ENCODE measurements around the gene HSPG2.

Gene HSPG2

DNA sequence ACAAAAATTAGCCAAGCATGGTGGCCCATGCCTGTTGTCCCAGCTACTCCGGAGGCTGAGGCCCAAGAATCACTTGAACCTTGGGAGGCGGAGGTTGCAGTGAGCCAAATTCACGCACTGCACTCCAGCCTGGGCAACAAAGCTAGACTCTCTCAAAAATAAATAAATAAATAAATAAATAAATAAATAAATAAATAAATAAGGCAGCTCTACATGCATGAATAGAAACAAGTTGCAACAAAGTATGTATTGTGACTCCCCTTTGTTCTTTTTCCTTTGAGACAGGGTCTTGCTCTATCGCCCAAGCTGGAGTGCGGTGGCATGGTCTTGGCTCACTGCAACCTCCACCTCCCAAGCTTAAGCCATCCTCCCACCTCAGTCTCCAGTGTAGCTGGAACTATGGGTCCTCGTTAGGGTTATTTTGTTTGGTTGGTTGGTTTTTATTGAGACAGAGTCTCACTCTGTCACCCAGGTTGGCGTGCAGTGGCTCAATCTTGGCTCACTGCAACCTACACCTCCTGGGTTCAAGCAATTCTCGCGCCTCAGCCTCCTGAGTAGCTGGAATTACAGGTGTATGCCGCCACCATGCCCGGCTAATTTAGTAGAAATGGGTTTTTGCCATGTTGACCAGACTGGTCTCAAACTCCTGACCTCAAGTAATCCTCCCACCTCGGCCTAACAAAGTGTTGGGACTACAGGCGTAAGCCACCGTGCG is 162.1 kb downstream of the HSPG2 start:
- no peak overlapping the region for H2BK12ac ChIP-seq (ENCODE audit: low read length)
- H3K4ac ChIP-seq (ENCODE audit: low read depth, low read length): peak overlapping the region; percentile 65
- H3K79me2 ChIP-seq (ENCODE audit: control insufficient read depth, insufficient read depth, low read length, poor library complexity): peaks cover 16% of the 10 kb centered on the region
- no peaks in the 10 kb centered on the region for H3K4me1 ChIP-seq (ENCODE audit: control insufficient read depth in 1 of 2, insufficient read depth in 2 of 2, low read length in 2 of 2)
- H4K8ac ChIP-seq (ENCODE audit: low read depth, low read length): no peak overlapping the region
- H4K91ac ChIP-seq (ENCODE audit: low read depth, low read length): no peak overlapping the region
- H3K9ac ChIP-seq (ENCODE audit: low read length): no peak overlapping the region
- H4K12ac ChIP-seq (ENCODE audit: low read depth, low read length): no peak overlapping the region
- H2BK120ac ChIP-seq (ENCODE audit: insufficient read depth, low read length, poor library complexity): no peak overlapping the region
- no peak overlapping the region for H3K23ac ChIP-seq (ENCODE audit: low read length)
- no peaks in the 10 kb centered on the region for H3K9me3 ChIP-seq (ENCODE audit: insufficient read depth, low read depth, low read length)
- no peak overlapping the region for H3K4me2 ChIP-seq (ENCODE audit: low read length)
- no peak overlapping the region for H3K18ac ChIP-seq (ENCODE audit: low read length)
- no peak for DNase-seq
- no CpG with 5 or more reads among the region's 15 CpGs for WGBS (ENCODE audit: extremely low coverage, insufficient coverage, insufficient read length)
- H3K79me1 ChIP-seq (ENCODE audit: low read length): no peaks in the 10 kb centered on the region
- H2AFZ ChIP-seq (ENCODE audit: insufficient read depth, low read length, poor library complexity): no peak overlapping the region
- no peak overlapping the region for H3K14ac ChIP-seq (ENCODE audit: low read length)
- no peaks in the 10 kb centered on the region for H3K27me3 ChIP-seq (ENCODE audit: insufficient read depth, low read length)
- H2BK5ac ChIP-seq (ENCODE audit: low read depth, low read length, poor library complexity): no peak overlapping the region
- no peak overlapping the region for H2AK5ac ChIP-seq (ENCODE audit: low read length)
- H3K4me3 ChIP-seq (ENCODE audit: low read depth, low read length): no peak overlapping the region
- H3K36me3 ChIP-seq (ENCODE audit: control insufficient read depth in 1 of 2, insufficient read depth in 2 of 2, low read length in 2 of 2): peaks cover 0 to 3% of the 10 kb centered on the region in 2 experiments
- H3K27ac ChIP-seq (ENCODE audit: low read depth, low read length): no peak overlapping the region

DNA sequence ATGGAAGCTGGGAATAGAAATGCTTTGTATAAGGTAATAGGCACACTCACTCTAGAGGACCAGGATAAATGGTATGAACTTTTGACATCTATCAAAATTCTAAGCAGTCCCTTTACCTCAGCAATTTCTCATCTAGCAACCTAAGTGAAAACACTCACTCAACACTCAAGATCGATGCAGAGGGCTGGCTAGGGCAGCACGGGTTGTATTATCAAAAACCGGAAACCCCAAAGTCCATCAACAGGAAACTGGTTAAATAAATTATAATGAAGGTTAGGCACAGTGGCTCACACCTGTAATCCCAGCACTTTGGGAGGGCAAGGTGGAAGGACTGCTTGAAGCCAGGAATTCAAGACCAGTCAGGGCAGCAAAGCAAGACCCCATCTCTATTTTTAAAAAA is 163.5 kb downstream of the HSPG2 start:
- H3K79me1 ChIP-seq (ENCODE audit: low read length): no peaks in the 10 kb centered on the region
- H3K14ac ChIP-seq (ENCODE audit: low read length): no peak overlapping the region
- no peaks in the 10 kb centered on the region for H3K27me3 ChIP-seq (ENCODE audit: insufficient read depth, low read length)
- H2BK5ac ChIP-seq (ENCODE audit: low read depth, low read length, poor library complexity): no peak overlapping the region
- no peaks in the 10 kb centered on the region for H3K4me1 ChIP-seq (ENCODE audit: control insufficient read depth in 1 of 2, insufficient read depth in 2 of 2, low read length in 2 of 2)
- H4K91ac ChIP-seq (ENCODE audit: low read depth, low read length): no peak overlapping the region
- H2BK12ac ChIP-seq (ENCODE audit: low read length): no peak overlapping the region
- no peak overlapping the region for H2BK120ac ChIP-seq (ENCODE audit: insufficient read depth, low read length, poor library complexity)
- H3K4ac ChIP-seq (ENCODE audit: low read depth, low read length): peak overlapping the region; percentile 76
- no peak overlapping the region for H3K27ac ChIP-seq (ENCODE audit: low read depth, low read length)
- no peak overlapping the region for H2AFZ ChIP-seq (ENCODE audit: insufficient read depth, low read length, poor library complexity)
- no CpG with 5 or more reads among the region's 3 CpGs for WGBS (ENCODE audit: extremely low coverage, insufficient coverage, insufficient read length)
- no peak overlapping the region for H2AK5ac ChIP-seq (ENCODE audit: low read length)
- H3K4me2 ChIP-seq (ENCODE audit: low read length): no peak overlapping the region
- no peak overlapping the region for H3K4me3 ChIP-seq (ENCODE audit: low read depth, low read length)
- H3K18ac ChIP-seq (ENCODE audit: low read length): no peak overlapping the region
- no peaks in the 10 kb centered on the region for H3K9me3 ChIP-seq (ENCODE audit: insufficient read depth, low read depth, low read length)
- H4K8ac ChIP-seq (ENCODE audit: low read depth, low read length): no peak overlapping the region
- H3K79me2 ChIP-seq (ENCODE audit: control insufficient read depth, insufficient read depth, low read length, poor library complexity): peaks cover 15% of the 10 kb centered on the region
- H3K23ac ChIP-seq (ENCODE audit: low read length): no peak overlapping the region
- no peak for DNase-seq
- H4K12ac ChIP-seq (ENCODE audit: low read depth, low read length): no peak overlapping the region
- no peak overlapping the region for H3K9ac ChIP-seq (ENCODE audit: low read length)
- peaks cover 0 to 3% of the 10 kb centered on the region in 2 experiments for H3K36me3 ChIP-seq (ENCODE audit: control insufficient read depth in 1 of 2, insufficient read depth in 2 of 2, low read length in 2 of 2)

Data from trophoblast cell (in vitro differentiated cells and primary cell).